Activated CD8-positive, alpha-beta memory T cell treated with anti-CD3 and anti-CD28 coated beads, Interleukin-2, amount 50 U/mL, for 4 hours (primary cell): ENCODE measurements around the gene KIF13A.

Source experiments
- DNase-seq: peaks from one replicate; pipeline ENCODE4 v3.0.0-alpha.2; 2020

Gene KIF13A

DNA sequence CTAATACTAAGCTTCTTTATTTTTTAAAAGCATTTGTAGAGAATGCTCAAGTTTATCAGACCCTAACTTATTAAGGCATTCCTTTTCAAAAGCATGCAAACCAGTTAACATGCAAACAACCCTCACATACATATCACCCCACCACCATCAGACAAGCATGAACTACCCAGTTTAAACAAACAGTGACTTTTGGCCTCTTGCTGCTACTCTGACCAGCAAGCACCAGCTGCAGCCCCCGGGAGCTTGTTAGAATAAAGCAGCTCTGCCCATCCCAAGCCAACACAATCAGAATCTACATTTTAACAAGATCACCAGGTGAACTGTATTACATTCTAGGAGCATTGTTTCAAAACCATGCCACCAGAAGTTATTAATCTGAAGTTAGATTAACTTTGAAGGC is 274.9 kb downstream of the KIF13A start:
- DNase-seq: no peak

DNA sequence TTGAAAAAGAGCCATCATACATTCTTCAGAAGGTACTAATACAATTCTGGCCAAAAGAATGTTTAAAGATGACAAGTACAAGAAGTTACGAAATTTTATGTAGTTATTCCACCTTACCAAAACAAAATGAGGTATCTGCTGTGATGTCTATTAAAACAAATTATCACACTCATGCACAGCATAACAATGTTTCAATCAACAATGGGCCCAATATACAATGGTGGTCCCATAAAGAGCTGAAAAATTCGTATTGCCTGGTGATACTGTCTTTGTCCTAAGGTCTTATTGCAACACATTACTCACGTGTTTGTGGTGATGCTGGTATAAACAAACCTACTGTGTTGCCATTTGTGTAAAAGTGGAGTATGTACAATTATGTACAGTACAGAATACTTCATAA is 277.1 kb downstream of the KIF13A start:
- no peak for DNase-seq

DNA sequence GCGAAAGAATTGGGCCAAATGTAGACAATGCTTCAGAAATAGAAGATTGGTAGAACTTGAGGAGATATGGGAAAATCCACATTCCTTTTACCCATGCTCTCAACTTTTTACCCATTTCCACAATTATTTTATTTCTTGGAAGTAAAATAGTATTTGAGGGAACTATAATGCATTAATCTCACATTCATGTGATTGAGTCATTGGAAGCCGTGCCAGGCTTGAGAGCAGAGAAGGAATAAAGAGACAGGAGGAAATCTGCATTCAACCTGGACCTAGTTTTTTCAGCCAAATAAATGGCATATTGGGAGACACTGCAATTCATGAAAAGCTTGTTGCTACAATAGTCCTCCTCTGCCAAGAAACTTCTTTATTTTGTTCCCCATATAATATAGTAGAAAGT is 278.0 kb downstream of the KIF13A start:
- no peak for DNase-seq
